ENCODE measurements around the gene GPR63. TPM values are rescaled to one million over a fixed set of nuclear protein-coding genes. Genes with fewer than 3 reads are reported as not detected.

The GPR63 gene
- total RNA-seq, 1 experiment from 2014 or later: 0.54 TPM

- BruUV-seq (replicated peaks): no TSS peak
- Mint-ChIP-seq H3K4me3 (ENCODE audit: unreplicated experiment) (no peak overlapping the region), H3K27ac (ENCODE audit: low read depth, unreplicated experiment) (no peak overlapping the region), H3K36me3 (ENCODE audit: insufficient read depth, unreplicated experiment) (no peaks in the 10 kb centered on the region), H3K4me1 (ENCODE audit: insufficient read depth, unreplicated experiment) (no peaks in the 10 kb centered on the region), H3K27me3 (ENCODE audit: insufficient read depth, unreplicated experiment) (peaks cover 15% of the 10 kb centered on the region), H3K9me3 (ENCODE audit: unreplicated experiment) (no peaks in the 10 kb centered on the region)
- TF ChIP-seq CTCF (IDR thresholded peaks at IDR 0.05; ENCODE audit: unreplicated experiment): no peak
- ChIA-PET CTCF (no interaction called here), POLR2A (no interaction called here)
- DNase-seq (ENCODE audit: unreplicated experiment): no peak
- intact Hi-C loops (cut with micrococcal nuclease): no loop called here
These were observed 28.2 kb downstream of the GPR63 start for GRCh38 chr6:96809119-96809518.

DNA sequence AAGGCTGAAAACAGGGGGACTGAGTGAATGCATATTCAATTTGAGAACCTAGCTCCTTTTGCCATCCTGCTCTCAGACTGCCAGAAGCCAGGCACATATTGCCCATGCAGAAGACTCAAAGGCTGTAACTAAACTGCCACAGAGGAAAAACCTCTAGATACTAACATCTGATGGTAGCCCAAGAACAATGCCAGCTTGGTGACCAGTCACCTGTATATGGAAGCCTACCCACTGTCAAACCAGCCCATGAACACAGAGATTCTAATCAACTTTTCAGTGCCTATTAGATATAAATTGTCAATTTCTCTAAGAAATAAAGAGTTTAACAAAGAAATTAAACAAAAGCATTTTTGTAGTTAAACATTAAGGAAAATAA is 34.2 kb downstream of the GPR63 start:
- DNase-seq (ENCODE audit: unreplicated experiment): no peak
- Mint-ChIP-seq H3K27me3 (ENCODE audit: insufficient read depth, unreplicated experiment) (no peaks in the 10 kb centered on the region), H3K4me1 (ENCODE audit: insufficient read depth, unreplicated experiment) (no peaks in the 10 kb centered on the region), H3K4me3 (ENCODE audit: unreplicated experiment) (no peak overlapping the region), H3K36me3 (ENCODE audit: insufficient read depth, unreplicated experiment) (no peaks in the 10 kb centered on the region), H3K27ac (ENCODE audit: low read depth, unreplicated experiment) (no peak overlapping the region), H3K9me3 (ENCODE audit: unreplicated experiment) (no peaks in the 10 kb centered on the region)
- intact Hi-C loops (cut with micrococcal nuclease): no loop called here
- TF ChIP-seq CTCF (IDR thresholded peaks at IDR 0.05; ENCODE audit: unreplicated experiment): no peak
- POLR2A ChIA-PET: no interaction called here
- CTCF ChIA-PET: interaction anchor here (0.6 kb wide), 1 partner anchor 152 kb away, joined by 3 read pairs; no protein-coding TSS in a partner anchor
- no TSS peak for BruUV-seq (replicated peaks)

GRCh38 chr6:96795481-96795880 is 41.8 kb downstream of the GPR63 start:
- Mint-ChIP-seq H3K27ac (ENCODE audit: low read depth, unreplicated experiment) (no peak overlapping the region), H3K9me3 (ENCODE audit: unreplicated experiment) (no peaks in the 10 kb centered on the region), H3K27me3 (ENCODE audit: insufficient read depth, unreplicated experiment) (no peaks in the 10 kb centered on the region), H3K4me3 (ENCODE audit: unreplicated experiment) (no peak overlapping the region), H3K36me3 (ENCODE audit: insufficient read depth, unreplicated experiment) (no peaks in the 10 kb centered on the region), H3K4me1 (ENCODE audit: insufficient read depth, unreplicated experiment) (no peaks in the 10 kb centered on the region)
- ChIA-PET CTCF (interaction anchor here (1.0 kb wide), 1 partner anchor 168 kb away, joined by 3 read pairs; no protein-coding TSS in a partner anchor), POLR2A (no interaction called here)
- intact Hi-C loops (cut with micrococcal nuclease): no loop called here
- no TSS peak for BruUV-seq (replicated peaks)
- TF ChIP-seq CTCF (IDR thresholded peaks at IDR 0.05; ENCODE audit: unreplicated experiment): no peak
- no peak for DNase-seq (ENCODE audit: unreplicated experiment)

DNA sequence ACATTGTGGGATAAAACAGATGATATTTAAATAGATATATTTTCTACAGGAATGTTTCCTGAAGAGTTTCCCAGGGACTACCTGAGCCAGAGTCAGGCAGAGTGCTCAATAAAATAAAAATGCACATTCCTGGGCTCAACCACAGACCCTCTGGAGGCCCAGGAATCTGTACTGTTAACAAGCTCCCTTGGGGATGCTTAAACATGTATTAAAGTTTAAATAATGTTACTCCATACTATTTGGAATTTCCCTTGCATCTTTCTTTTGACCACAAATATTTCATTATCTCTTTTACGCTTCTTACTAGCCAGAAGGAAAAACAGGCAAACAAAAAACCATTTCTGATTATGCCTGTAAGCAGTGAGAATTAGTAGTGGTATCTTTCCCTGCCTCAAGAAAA is 42.3 kb downstream of the GPR63 start:
- Mint-ChIP-seq H3K27me3 (ENCODE audit: insufficient read depth, unreplicated experiment) (no peaks in the 10 kb centered on the region), H3K4me3 (ENCODE audit: unreplicated experiment) (no peak overlapping the region), H3K27ac (ENCODE audit: low read depth, unreplicated experiment) (no peak overlapping the region), H3K36me3 (ENCODE audit: insufficient read depth, unreplicated experiment) (no peaks in the 10 kb centered on the region), H3K9me3 (ENCODE audit: unreplicated experiment) (no peaks in the 10 kb centered on the region), H3K4me1 (ENCODE audit: insufficient read depth, unreplicated experiment) (no peaks in the 10 kb centered on the region)
- CTCF ChIA-PET: no interaction called here
- intact Hi-C loops (cut with micrococcal nuclease): no loop called here
- no TSS peak for BruUV-seq (replicated peaks)
- TF ChIP-seq CTCF (IDR thresholded peaks at IDR 0.05; ENCODE audit: unreplicated experiment): no peak
- POLR2A ChIA-PET: no interaction called here
- no peak for DNase-seq (ENCODE audit: unreplicated experiment)

Data from MCF 10A (cell line).